CD4-positive, alpha-beta T cell (primary cell): ENCODE measurements around the gene PCDH9. TPM values are rescaled to one million over a fixed set of nuclear protein-coding genes. Genes with fewer than 3 reads are reported as not detected.

ENCODE experiments used
- ATAC-seq: fragments of 200-7000 bp; cut with Tn5 transposase; one replicate; pipeline ENCODE4 v1.10.0; 2022; ENCODE audit warnings: mild to moderate bottlenecking; ENCODE audit not compliant: poor library complexity
- CTCF ChIA-PET: fragments of 350-600 bp; sonication (Branson Sonifier 250); formaldehyde crosslinking; loops from one replicate; lab custom pipeline; 2021; ENCODE audit warnings: antibody characterized with exemption, inconsistent platforms; lab: Charles Lee
- POLR2A ChIA-PET: fragments of 350-600 bp; sonication (Branson Sonifier 250); formaldehyde crosslinking; loops from one replicate; lab custom pipeline; 2021; ENCODE audit warnings: antibody characterized with exemption, inconsistent platforms; lab: Charles Lee
- DNase-seq, 14 experiments: peaks; one replicate each; pipeline ENCODE4 v3.0.0-alpha.2; 2013 to 2020; ENCODE audit warnings: mixed read lengths in 2 of 14
- H3K27ac ChIP-seq, 2 donors: one replicate each; pipeline versions ENCODE4 v1.5.1 to v1.7.0; 2013; ENCODE audit warnings: low read length in 2 of 2, low read depth in 1 of 2, mild to moderate bottlenecking in 1 of 2
- H3K27me3 ChIP-seq, 2 experiments: 1 replicate in 1 of 2; 2 replicates in 1 of 2; pipeline versions ENCODE4 v1.6.1 to v1.7.0; 2013; ENCODE audit warnings: low read length in 2 of 2, control low read depth in 1 of 2, mild to moderate bottlenecking in 1 of 2, moderate library complexity in 1 of 2; ENCODE audit not compliant: insufficient read depth in 2 of 2, control insufficient read depth in 1 of 2
- H3K36me3 ChIP-seq: one replicate; pipeline ENCODE4 v1.6.1; 2013; ENCODE audit warnings: low read length, control low read depth; ENCODE audit not compliant: insufficient read depth
- H3K4me1 ChIP-seq: one replicate; pipeline ENCODE4 v1.6.1; 2013; ENCODE audit warnings: low read length, control low read depth; ENCODE audit not compliant: insufficient read depth
- H3K4me3 ChIP-seq: one replicate; pipeline ENCODE4 v1.5.1; 2013; ENCODE audit warnings: mild to moderate bottlenecking, low read length, moderate library complexity
- H3K9me3 ChIP-seq, 2 experiments: 1 replicate in 1 of 2; 2 replicates in 1 of 2; pipeline versions ENCODE4 v1.6.1 to v1.7.0; 2013; ENCODE audit warnings: low read length in 2 of 2, mild to moderate bottlenecking in 2 of 2, control low read depth in 1 of 2, moderate library complexity in 1 of 2; ENCODE audit not compliant: control insufficient read depth in 1 of 2, insufficient read depth in 1 of 2
- H3K27ac Mint-ChIP-seq: one replicate; pipeline ENCODE4 v1.8.0; 2020; ENCODE audit warnings: mixed read lengths
- H3K27me3 Mint-ChIP-seq: one replicate; pipeline ENCODE4 v1.8.0; 2021; ENCODE audit warnings: mixed read lengths
- H3K36me3 Mint-ChIP-seq: one replicate; pipeline ENCODE4 v1.8.0; 2021; ENCODE audit warnings: low read depth, mixed read lengths
- H3K4me1 Mint-ChIP-seq: one replicate; pipeline ENCODE4 v1.8.0; 2021; ENCODE audit warnings: low read depth, mixed read lengths
- H3K4me3 Mint-ChIP-seq: one replicate; pipeline ENCODE4 v1.8.0; 2020; ENCODE audit warnings: mild to moderate bottlenecking, mixed read lengths
- H3K9me3 Mint-ChIP-seq: one replicate; pipeline ENCODE4 v1.8.0; 2020; ENCODE audit warnings: mixed read lengths
- CTCF ChIP-seq: fragments of 200-600 bp; IDR thresholded peaks from one replicate; pipeline ENCODE4 v1.8.0; 2022; ENCODE audit warnings: antibody characterized with exemption, mild to moderate bottlenecking
- intact Hi-C, 2 experiments: fragments of 100-400 bp; cut with DNase I in 1 of 2; cut with micrococcal nuclease in 1 of 2; formaldehyde crosslinking; loops; one replicate each; pipeline versions ENCODE4 v1.15.1 to v1.9.0; 2023 to 2025; cut with DNase I, micrococcal nuclease
- total RNA-seq, 174 experiments: library from RNA in 2 of 174; stranded (reverse) in 2 of 174; gene quantifications; one replicate each; pipeline ENCODE4 v1.2.3 and lab custom pipeline; 2021 to 2026

PCDH9 gene
- total RNA-seq, 2 experiments from 2014 or later = 0.08 to 0.19 TPM

GRCh38 chr13:66805657-66806056, 424.5 kb downstream of the PCDH9 start:
- Mint-ChIP-seq H3K4me3 (no peak overlapping the region), H3K36me3 (no peaks in the 10 kb centered on the region), H3K27me3 (no peaks in the 10 kb centered on the region), H3K9me3 (no peaks in the 10 kb centered on the region), H3K27ac (no peak overlapping the region), H3K4me1 (no peaks in the 10 kb centered on the region)
- Histone ChIP-seq H3K9me3 (peaks cover 0 to 5% of the 10 kb centered on the region in 2 experiments), H3K36me3 (no peaks in the 10 kb centered on the region), H3K4me3 (no peak overlapping the region), H3K27ac (no peak overlapping the region), H3K27me3 (no peaks in the 10 kb centered on the region), H3K4me1 (no peaks in the 10 kb centered on the region)
- ATAC-seq (no peak), DNase-seq (no peak)
- POLR2A ChIA-PET = no interaction called here
- intact Hi-C loops = no loop called here
- CTCF ChIA-PET = no interaction called here
- no peak for TF ChIP-seq CTCF

GRCh38 chr13:66803808-66804456, 426.2 kb downstream of the PCDH9 start:
- ATAC-seq = no peak
- Histone ChIP-seq H3K9me3 (peaks cover 0 to 3% of the 10 kb centered on the region in 2 experiments), H3K4me3 (no peak overlapping the region), H3K27me3 (no peaks in the 10 kb centered on the region), H3K4me1 (no peaks in the 10 kb centered on the region), H3K36me3 (no peaks in the 10 kb centered on the region), H3K27ac (no peak overlapping the region)
- Mint-ChIP-seq H3K9me3 (no peaks in the 10 kb centered on the region), H3K36me3 (no peaks in the 10 kb centered on the region), H3K4me1 (no peaks in the 10 kb centered on the region), H3K27me3 (no peaks in the 10 kb centered on the region), H3K27ac (no peak overlapping the region), H3K4me3 (no peak overlapping the region)
- POLR2A ChIA-PET = no interaction called here
- intact Hi-C loops = no loop called here
- no peak for DNase-seq
- CTCF ChIA-PET = no interaction called here
- no peak for TF ChIP-seq CTCF

GRCh38 chr13:66803013-66803807, 426.9 kb downstream of the PCDH9 start:
- intact Hi-C loops = no loop called here
- Mint-ChIP-seq H3K27ac (no peak overlapping the region), H3K4me1 (no peaks in the 10 kb centered on the region), H3K9me3 (no peaks in the 10 kb centered on the region), H3K4me3 (no peak overlapping the region), H3K36me3 (no peaks in the 10 kb centered on the region), H3K27me3 (no peaks in the 10 kb centered on the region)
- ChIA-PET CTCF (no interaction called here), POLR2A (no interaction called here)
- ATAC-seq (no peak), DNase-seq (no peak)
- no peak for TF ChIP-seq CTCF
- H3K27ac ChIP-seq = no peak overlapping the region
- H3K9me3 ChIP-seq = no peaks in the 10 kb centered on the region
- no peaks in the 10 kb centered on the region for H3K4me1 ChIP-seq
- no peaks in the 10 kb centered on the region for H3K27me3 ChIP-seq
- no peaks in the 10 kb centered on the region for H3K36me3 ChIP-seq
- H3K4me3 ChIP-seq = no peak overlapping the region
